Stomach (tissue), 4 donors: ENCODE results near the gene LRRN3.

ENCODE experiments used
- EP300 ChIP-seq: sonication (generic); formaldehyde crosslinking; IDR thresholded peaks from one replicate; pipeline ENCODE4 v1.6.1; 2017; ENCODE audit warnings: antibody characterized with exemption
- POLR2A ChIP-seq, 4 donors: fragments of 450-650 bp; IDR thresholded peaks; one replicate each; pipeline ENCODE4 v1.6.1; 2016; ENCODE audit warnings: antibody characterized with exemption in 4 of 4, control low read depth in 2 of 4, mild to moderate bottlenecking in 1 of 4, moderate library complexity in 1 of 4
- POLR2AphosphoS5 ChIP-seq, 3 donors: sonication (generic); formaldehyde crosslinking; IDR thresholded peaks; one replicate each; pipeline ENCODE4 v1.6.1; 2016; ENCODE audit warnings: antibody characterized with exemption in 3 of 3
- TF ChIP-seq, protein P1 (sequence below), 7 experiments: fragments of 450-650 bp in 4 of 7; fragments of 200-600 bp in 3 of 7; sonication (generic) in 3 of 7; IDR thresholded peaks; one replicate each; pipeline ENCODE4 v1.5.1; 2016 to 2019; ENCODE audit warnings: antibody characterized with exemption in 7 of 7, control low read depth in 2 of 7, mild to moderate bottlenecking in 1 of 7

DNA sequence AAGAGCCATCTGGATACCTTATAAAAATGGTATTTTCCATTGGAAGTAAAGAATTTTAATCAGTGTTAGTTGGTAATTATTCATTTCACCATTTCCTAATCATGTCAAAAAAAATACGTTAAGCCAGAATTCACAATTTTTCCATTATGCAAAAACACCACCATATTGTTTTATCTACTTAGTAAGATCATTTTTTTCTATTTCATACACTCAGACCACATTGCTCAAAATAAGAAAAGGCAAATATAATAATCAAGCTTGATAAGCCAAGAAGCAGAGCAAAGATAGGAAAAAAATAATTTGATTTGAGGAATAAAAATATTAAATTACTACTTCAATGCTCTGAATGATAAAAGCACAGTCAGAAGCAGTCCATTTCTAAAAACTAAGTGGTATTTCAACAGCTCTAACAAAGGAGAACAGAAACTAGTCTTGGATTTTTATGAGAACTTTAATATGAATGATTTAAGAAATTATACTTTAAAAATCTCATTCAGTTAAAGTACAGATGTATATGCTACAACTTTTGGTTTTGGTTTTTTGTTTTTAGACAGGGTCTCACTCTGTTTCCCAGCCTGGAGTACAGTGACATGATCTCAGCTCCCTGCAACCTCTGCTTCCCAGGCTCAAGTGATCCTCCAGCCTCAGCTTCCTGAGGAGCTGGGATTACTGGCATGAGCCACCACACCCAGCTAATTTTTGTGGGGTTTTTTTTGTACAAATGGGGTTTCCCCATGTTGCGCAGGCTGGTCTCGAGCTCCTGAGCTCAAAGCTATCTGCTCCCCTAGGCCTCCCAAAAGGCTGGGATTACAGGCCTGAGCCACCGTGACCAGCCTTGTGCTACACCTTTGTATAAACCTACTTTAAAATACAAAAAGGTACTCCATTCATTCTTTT lies 46.6 kb downstream of the LRRN3 start:
- no peak for TF ChIP-seq POLR2A (IDR thresholded peaks at IDR 0.05)
- TF ChIP-seq, protein P1, sequence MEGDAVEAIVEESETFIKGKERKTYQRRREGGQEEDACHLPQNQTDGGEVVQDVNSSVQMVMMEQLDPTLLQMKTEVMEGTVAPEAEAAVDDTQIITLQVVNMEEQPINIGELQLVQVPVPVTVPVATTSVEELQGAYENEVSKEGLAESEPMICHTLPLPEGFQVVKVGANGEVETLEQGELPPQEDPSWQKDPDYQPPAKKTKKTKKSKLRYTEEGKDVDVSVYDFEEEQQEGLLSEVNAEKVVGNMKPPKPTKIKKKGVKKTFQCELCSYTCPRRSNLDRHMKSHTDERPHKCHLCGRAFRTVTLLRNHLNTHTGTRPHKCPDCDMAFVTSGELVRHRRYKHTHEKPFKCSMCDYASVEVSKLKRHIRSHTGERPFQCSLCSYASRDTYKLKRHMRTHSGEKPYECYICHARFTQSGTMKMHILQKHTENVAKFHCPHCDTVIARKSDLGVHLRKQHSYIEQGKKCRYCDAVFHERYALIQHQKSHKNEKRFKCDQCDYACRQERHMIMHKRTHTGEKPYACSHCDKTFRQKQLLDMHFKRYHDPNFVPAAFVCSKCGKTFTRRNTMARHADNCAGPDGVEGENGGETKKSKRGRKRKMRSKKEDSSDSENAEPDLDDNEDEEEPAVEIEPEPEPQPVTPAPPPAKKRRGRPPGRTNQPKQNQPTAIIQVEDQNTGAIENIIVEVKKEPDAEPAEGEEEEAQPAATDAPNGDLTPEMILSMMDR (IDR thresholded peaks at IDR 0.05) = no peak
- TF ChIP-seq POLR2AphosphoS5 (IDR thresholded peaks at IDR 0.05) = no peak
- no peak for TF ChIP-seq EP300
